HS-5 (cell line): ENCODE data around the gene ANKRD49.

ENCODE experiments used
- DNase-seq: peaks from one replicate; pipeline ENCODE4 v3.0.0-alpha.2; 2012; ENCODE audit warnings: low read depth

The ANKRD49 gene

GRCh38 chr11:94544646-94545263 is 51.0 kb downstream of the ANKRD49 start:
- no peak for DNase-seq

GRCh38 chr11:94545264-94546161 is 51.7 kb downstream of the ANKRD49 start:
- DNase-seq = no peak

- no peak for DNase-seq
Observed at GRCh38 chr11:94546162-94546470, 52.3 kb downstream of the ANKRD49 start.

- DNase-seq = no peak
Observed at GRCh38 chr11:94546886-94547285, 53.1 kb downstream of the ANKRD49 start.

- DNase-seq = no peak
Observed at GRCh38 chr11:94549146-94549545, 55.4 kb downstream of the ANKRD49 start.
